ENCODE data around the gene B4GALNT1.

The B4GALNT1 gene

DNA sequence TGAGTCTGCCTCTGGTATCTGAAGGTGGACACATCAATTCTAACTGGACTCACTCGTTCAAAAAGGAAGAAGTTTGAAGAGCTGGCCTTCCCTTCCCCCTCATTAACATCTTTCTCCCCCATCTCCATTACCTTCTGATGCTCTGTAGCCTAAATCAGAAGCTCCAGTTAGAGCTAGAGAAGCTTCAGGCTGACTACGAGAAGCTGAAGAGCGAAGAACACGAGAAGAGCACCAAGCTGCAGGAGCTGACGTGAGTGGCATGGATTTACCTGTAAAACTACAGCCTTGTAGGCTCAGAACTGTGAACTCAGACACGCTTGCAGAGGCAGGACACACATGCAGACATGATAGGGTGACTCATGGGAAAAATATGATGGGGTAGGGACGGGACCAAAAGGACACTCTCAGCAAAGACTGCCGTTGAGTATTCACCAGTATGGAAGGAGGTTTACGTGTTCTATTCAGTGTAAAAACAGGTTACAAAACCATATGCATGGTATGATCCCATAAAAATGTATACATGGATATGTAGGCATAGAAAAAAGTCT lies 56.3 kb downstream of the B4GALNT1 start:
- TF ChIP-seq, protein P1, sequence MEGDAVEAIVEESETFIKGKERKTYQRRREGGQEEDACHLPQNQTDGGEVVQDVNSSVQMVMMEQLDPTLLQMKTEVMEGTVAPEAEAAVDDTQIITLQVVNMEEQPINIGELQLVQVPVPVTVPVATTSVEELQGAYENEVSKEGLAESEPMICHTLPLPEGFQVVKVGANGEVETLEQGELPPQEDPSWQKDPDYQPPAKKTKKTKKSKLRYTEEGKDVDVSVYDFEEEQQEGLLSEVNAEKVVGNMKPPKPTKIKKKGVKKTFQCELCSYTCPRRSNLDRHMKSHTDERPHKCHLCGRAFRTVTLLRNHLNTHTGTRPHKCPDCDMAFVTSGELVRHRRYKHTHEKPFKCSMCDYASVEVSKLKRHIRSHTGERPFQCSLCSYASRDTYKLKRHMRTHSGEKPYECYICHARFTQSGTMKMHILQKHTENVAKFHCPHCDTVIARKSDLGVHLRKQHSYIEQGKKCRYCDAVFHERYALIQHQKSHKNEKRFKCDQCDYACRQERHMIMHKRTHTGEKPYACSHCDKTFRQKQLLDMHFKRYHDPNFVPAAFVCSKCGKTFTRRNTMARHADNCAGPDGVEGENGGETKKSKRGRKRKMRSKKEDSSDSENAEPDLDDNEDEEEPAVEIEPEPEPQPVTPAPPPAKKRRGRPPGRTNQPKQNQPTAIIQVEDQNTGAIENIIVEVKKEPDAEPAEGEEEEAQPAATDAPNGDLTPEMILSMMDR (IDR thresholded peaks at IDR 0.05; ENCODE audit: insufficient read depth, low read depth, low read length, missing control alignments), result no peak
- no peak for DNase-seq (ENCODE audit: low read depth)
- H3K4me3 ChIP-seq (ENCODE audit: low read depth, low read length), result no peak overlapping the region
